Posterior cingulate gyrus (tissue), 11 donors: Measurements from ENCODE around the gene KDM6A.
A peak's percentile ranks its signal among the peaks of the same experiment; 100 is the strongest.
"Not testable (repeated sequence)": the region's sequence is repeated elsewhere in the genome, so short reads cannot be mapped to it uniquely, and the experiment has no call there.

Experiments used
- DNase-seq, 10 donors: peaks; one replicate each; pipeline versions ENCODE4 v3.0.0 to v3.0.0-alpha.2; 2020 to 2021; ENCODE audit warnings: mixed read lengths in 3 of 10
- intact Hi-C: fragments of 100-400 bp; cut with DNase I; formaldehyde crosslinking; loops from one replicate; pipeline ENCODE4 v1.15.1; 2023

KDM6A gene

DNA sequence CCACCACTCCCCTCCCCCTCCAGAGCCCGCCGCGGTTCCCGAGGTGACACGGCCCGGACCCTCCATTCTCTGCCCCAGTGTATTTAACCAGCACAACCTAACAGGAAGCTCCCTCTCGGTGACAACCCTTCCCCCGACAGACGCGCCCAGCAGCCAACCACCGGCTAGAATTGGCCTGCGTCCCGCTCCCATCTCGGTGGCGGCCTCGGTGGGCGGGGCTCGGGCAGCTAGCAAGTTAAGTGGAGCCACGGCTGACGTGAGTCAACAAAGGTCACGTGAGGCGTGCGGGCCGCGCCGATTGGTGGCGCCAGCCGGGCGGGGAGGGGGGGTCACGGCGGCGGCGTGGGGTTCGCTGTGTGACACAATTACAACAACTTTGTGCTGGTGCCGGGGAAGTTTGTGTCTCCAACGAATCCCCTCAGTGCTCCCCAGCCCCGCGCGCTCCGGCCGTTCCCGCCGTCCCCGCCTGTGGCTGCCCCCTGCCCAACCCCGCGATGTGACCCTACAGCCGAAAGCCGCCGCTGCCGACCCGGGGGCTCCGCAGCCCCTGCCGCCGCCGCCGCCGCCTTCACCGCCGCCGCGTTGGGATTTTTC, at the start of gene KDM6A:
TSS of gene KDM6A (plus strand) at position 368 of the 594 bp plus-strand sequence. CDS start 364 bp downstream, outside the sequence.
- intact Hi-C loops, result loop anchor here (1.0 to 2.0 kb wide), 3 partner anchors 198 to 314 kb away; no protein-coding TSS in a partner anchor
- peak; percentile 93 to 100 (median 100) for DNase-seq

DNA sequence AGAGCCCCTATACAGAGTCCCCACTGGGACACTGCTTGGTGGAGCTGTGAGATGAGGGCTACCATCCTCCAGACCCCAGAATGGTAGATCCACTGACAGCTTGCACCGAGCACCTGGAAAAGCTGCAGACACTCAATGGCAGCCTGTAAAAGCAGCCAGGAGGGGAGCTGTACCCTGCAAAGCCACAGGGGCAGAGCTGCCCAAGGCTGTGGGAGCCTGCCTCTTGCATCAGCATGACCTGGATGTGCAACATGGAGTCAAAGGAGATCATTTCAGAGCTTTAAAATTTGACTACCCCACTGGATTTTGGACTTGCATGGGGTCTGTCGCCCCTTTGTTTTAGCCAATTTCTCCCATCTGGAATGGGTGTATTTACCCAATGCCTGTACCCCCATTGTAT, 49.8 kb upstream of the KDM6A start:
- intact Hi-C loops, DNase-seq: not testable (repeated sequence)

DNA sequence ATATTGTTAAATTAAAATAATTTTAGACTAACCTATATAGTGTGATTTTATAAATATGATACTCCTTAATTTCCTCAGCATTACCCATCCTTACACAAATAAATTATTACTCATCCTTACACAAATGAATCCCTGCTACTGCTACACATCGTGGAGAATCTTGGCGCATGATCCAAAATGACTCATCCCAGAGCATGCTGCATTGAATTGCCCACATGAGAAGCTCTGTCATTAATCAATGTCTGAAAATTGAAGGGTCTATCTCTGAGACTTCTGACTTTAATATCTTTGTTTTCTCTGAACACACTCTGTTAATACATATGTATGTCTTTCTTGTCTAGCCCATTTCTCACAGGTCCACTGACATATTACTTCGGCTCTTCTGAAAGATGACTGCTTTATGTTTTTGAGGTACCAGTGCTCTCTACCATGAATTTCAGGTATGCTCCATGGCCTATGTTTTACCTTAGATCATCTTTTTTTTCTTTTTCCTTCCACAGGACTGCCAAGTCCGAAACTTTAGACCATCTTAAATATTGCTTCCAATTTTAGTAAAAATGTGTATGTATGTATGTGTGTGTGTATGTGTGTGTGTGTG, 44.9 kb upstream of the KDM6A start:
- intact Hi-C loops, result no loop called here
- DNase-seq, result no peak

DNA sequence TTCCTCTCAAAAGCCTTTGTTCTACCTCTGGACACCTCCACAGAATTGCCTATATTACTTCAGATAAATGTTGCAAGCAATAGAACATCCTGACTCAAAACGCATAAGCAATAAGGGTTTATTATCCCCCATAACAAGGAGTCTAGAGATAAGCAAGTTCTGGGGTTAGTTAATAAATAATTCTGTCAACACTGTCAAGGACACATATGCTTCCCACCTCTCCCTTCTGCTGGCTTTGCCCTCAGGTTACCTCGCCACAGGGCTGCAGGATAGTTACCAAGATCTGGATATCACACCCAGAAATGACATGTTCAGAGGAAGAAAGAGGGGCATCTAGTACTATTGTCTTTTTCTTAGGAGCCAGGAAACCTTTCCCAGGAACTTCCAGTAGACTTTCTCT, 43.2 kb upstream of the KDM6A start:
- DNase-seq, result no peak
- intact Hi-C loops, result no loop called here

DNA sequence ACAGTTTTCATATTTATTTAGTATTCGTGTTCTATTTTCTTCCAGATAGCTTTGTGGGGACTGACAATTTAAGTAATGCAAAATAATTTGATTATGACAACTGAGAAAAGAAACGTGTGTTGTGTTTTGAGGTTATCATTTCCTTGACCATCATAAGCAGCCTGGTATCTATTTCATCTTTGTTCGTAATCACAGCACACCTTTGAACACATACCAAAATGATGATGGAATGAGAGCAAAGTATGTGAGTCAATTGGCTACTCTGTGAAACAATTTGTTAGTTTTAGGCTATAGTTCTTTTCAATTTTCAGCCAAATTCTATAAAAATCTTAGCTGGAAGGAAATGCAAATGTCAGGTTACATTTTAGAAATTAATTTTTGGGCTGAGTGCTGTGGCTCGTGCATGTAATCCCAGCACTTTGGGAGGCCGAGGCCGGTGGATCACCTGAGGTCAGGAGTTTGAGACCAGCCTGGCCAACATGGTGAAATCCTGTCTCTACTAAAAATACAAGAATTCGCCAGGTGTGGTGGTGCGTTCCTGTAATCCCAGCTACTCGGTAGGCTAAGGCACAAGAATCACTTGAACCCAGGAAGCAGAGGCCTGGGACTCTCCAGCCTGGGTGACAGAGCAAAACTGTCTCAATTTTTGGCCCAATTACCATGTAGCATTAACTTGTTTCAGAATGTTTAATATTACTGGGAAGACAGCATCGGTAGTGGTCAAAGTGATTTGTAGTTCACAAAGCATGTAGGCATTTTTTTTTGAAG, 30.3 kb upstream of the KDM6A start:
- DNase-seq, result no peak
- intact Hi-C loops, result no loop called here

GRCh38 chrX:44843318-44843702, 29.7 kb upstream of the KDM6A start:
- intact Hi-C loops, result no loop called here
- no peak for DNase-seq

- intact Hi-C loops, result no loop called here
- peak in 1 of 10 donors; percentile 68 for DNase-seq
Measured at GRCh38 chrX:44843753-44844152, 29.2 kb upstream of the KDM6A start, which contains the start of gene DUSP21. TSS of gene DUSP21 (plus strand) at chrX:44844021. CDS start at chrX:44844133, 112 bp downstream.

DNA sequence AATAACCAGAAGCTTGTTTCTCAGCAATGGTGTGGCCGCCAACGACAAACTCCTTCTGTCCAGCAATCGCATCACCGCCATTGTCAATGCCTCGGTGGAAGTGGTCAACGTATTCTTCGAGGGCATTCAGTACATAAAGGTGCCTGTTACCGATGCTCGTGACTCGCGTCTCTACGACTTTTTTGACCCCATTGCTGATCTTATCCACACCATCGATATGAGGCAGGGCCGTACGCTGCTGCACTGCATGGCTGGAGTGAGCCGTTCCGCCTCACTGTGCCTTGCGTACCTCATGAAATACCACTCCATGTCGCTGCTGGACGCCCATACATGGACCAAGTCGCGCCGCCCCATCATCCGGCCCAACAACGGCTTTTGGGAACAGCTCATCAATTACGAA, 28.8 kb upstream of the KDM6A start:
- intact Hi-C loops, result no loop called here
- DNase-seq, result no peak

DNA sequence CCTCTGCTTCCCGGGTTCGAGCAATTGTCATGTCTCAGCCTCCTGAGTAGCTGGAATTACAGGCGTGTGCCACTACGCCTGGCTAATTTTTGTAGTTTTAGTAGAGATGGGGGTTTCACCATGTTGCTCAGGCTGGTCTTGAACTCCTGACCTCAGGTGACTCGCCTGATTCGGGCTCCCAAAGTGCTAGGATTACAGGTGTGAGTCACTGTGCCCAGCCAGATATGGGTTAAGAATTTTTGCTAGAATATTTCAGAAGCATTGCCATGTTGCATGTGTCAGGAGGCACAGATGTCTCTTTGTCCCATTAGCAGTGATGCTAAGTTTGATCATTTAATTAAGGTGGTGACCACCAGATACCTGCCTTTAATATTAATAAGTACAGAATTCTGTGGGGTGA, 22.1 kb upstream of the KDM6A start:
- DNase-seq, intact Hi-C loops: not testable (repeated sequence)

GRCh38 chrX:44871114-44871645, 1.8 kb upstream of the KDM6A start:
- intact Hi-C loops, result no loop called here
- DNase-seq, result peak in 1 of 10 donors; percentile 80

DNA sequence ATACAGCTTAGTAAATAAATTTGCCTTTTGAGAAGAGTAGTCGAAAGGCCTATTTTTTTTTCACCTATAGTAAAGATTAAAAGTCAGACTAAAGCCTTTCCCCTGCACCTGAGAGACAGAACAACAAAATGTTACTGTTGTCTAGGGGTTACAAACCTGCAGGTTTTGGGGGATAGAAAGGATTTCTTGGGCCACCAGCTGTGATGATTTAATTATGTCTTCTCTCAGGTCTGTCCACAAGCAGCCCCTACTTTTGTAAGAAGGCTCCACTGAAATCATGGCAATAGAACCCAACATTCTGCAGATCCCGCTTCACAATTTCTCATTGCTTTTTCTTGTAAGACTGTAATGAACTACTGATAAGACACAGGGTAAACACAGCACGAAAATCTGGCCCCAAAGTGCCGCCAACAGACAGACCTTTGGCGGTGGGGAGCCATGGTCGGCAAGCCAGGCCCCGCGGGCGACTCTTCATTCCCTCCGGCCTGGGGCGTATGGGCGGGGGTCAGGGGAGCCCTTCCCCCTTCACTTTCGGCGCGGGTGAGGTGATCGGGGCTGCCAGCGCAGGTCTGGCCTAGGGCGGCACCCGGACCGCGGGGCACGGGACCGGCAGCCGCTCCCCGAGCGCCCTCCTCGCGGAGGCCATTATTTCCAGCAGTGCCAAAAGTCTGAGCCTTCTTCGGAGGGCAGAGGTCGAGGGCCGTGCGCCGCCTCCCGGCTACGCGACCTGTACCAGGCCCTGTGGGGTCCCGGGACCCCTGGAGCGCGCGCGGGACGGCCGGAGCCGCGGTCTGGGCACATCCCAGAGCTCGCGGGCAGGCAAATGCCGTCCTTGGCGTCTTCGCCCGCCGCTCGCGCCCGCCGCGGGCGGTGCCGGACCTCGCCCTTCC, 812 bp upstream of the KDM6A start:
- DNase-seq, result peak in 7 of 10 donors; percentile 6 to 83 (median 24)
- intact Hi-C loops, result loop anchor here (2.0 kb wide), 2 partner anchors 199 to 263 kb away; no protein-coding TSS in a partner anchor

DNA sequence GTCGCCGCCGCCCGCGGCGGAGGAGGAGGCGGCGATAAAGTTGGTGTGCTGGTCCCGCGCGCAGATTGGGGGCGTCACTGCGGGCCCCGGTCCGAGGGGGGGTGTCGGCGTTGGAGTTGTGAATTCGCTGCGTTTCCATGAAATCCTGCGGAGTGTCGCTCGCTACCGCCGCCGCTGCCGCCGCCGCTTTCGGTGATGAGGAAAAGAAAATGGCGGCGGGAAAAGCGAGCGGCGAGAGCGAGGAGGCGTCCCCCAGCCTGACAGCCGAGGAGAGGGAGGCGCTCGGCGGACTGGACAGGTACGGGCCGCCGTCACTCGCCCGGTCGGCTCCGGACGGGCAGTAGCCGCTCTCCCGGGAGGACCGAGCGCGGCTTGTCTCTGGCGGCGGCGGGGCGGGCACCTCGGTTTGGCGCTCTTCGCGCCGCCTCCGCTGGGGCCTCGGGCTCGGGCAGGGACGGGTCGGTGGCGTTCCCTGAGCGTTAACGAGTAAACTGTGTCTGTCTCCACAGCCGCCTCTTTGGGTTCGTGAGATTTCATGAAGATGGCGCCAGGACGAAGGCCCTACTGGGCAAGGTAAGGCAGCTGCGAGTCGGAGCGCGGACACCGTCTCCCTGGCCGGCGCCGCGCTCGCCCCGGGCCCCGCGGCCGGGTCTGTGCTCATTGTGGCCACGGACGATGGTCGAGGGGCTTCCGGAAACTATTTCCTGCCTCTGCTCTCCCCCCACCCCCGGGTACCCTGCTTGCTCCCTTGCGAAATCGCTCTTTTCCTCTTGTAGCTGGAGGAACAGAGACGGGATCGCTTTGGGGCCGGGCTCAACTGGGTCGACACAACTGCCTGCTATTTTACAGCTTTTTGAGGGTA, 658 bp downstream of the KDM6A start:
- DNase-seq, result peak; percentile 12 to 95 (median 60)
- intact Hi-C loops, result loop anchor here (1.0 to 2.0 kb wide), 3 partner anchors 197 to 314 kb away; no protein-coding TSS in a partner anchor

- DNase-seq, result peak in 2 of 10 donors; percentile 5 to 15
- intact Hi-C loops, result no loop called here
Measured at GRCh38 chrX:44874420-44875184, 1.6 kb downstream of the KDM6A start.

DNA sequence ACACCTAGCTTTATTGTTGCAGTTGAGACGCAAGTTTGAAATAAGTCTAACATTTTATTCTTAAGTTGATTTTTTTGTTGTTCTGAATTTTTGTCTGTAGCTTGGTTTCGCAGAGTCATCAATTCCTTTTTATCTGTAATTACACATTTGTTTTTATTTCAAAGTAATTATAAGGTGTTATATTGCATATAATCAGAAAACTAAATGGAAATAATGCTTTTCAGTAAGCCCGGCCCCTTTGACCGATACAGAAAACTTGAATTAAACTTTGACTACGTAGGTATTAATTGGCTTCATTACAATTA, 2.1 kb downstream of the KDM6A start:
- intact Hi-C loops, result no loop called here
- no peak for DNase-seq

DNA sequence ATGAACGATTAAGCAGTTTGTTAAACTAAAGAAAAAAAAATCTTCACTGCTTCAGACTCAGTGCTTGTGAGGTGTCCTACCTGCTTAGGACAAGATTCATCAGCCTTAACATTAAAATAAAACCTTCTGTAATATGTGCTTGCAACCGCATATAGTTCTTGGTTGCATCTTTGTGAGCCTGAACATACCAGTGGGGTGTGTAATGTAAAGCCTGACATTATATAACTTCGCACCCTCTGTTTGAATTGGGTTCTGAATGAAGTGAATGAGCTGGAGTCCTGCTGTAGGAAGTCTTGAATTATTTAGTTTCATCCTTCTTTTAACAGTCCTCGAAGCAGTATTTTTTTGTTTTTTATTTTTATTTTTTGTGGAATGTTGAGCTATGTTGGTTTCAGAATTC, 3.1 kb downstream of the KDM6A start:
- DNase-seq, result no peak
- intact Hi-C loops, result no loop called here

- no peak for DNase-seq
Measured at GRCh38 chrX:44876767-44877166, 3.8 kb downstream of the KDM6A start.

DNA sequence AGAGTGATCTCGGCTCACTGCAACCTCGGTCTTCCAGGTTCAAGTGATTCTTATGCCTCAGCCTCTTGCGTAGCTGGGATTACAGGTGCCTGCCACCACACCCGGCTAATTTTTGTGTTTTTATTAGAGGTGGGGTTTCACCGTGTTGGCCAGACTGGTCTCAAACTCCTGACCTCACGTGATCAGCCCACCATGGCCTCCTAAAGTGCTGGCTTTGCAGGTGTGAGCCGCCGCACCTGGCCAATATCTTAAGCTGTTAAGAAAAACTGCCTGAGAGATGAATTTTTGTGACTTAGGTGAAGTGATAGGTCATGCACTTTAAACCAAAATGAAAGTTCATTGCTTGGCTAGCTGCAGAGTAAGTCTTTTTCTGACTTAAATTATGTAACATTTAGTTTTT, 5.8 kb downstream of the KDM6A start:
- DNase-seq, result no peak
- intact Hi-C loops, result no loop called here

More at GRCh38 chrX:44876767-44877166, 3.8 kb downstream of the KDM6A start:
- intact Hi-C loops, result no loop called here

DNA sequence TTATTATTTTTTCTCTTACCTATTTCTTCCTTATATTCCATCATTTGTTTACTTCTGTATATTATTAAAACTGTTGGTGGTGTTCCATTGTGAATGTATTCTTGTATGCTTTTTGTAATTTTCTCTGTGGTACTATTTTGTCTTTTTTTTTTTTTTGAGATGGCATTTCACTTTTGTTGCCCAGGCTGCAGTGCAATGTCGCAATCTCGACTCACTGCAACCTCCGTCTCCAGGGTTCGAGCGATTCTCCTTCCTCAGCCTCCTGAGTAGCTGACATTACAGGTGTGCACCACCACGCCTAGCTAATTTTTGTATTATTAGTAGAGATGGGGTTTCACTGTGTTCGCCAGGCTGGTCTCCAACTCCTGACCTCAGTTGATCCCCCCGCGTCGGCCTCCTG, 8.6 kb downstream of the KDM6A start:
- intact Hi-C loops, result no loop called here
- no peak for DNase-seq

DNA sequence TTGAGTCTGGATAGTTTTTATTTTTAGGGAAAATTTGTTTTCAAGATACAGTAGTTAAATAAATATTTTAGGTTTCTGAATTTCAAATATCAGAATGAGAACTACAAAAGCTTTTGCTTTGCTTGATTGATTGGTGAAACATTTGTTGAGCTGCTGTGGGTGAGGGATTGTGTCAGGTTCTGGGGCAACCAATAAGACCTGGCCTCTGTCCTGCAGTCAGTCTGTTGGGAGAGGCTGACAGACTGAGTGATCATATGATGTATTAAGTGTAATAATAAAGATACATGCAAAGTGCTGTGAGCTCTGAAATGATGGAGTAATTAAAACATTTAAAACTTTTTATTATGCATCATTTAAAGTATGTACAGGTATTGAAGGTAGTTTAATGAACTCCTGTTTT, 9.6 kb downstream of the KDM6A start:
- no peak for DNase-seq
- intact Hi-C loops, result no loop called here
